K562 (cell line): ENCODE results near the gene TRANK1. TPM values are rescaled to one million over a fixed set of nuclear protein-coding genes. Genes with fewer than 3 reads are reported as not detected.
A peak's percentile ranks its signal among the peaks of the same experiment; 100 is the strongest.

Source experiments
- ATF1 ChIP-seq, 2 experiments: fragments of 450-650 bp in 1 of 2; IDR thresholded peaks; 2 replicates each; pipeline ENCODE4 v1.6.1; 2016; ENCODE audit warnings: missing compliant biosample characterization in 1 of 2, missing genetic modification characterization in 1 of 2
- BMI1 ChIP-seq: fragments of 150-350 bp; IDR thresholded peaks from 2 replicates; pipeline ENCODE4 v1.6.1; 2014; ENCODE audit warnings: low read length
- BRD9 ChIP-seq: fragments of 450-650 bp; IDR thresholded peaks from 2 replicates; pipeline ENCODE4 v1.6.1; 2018; ENCODE audit warnings: low read depth; ENCODE audit not compliant: partially characterized antibody
- CBX8 ChIP-seq: fragments of 200-600 bp; sonication (generic); IDR thresholded peaks from 2 replicates; pipeline ENCODE4 v1.6.1; 2012; ENCODE audit warnings: borderline replicate concordance, mixed run types, low read depth, mild to moderate bottlenecking, moderate library complexity, mixed read lengths, low read length, control low read depth, inconsistent platforms; ENCODE audit not compliant: poor library complexity, severe bottlenecking; ENCODE audit errors: extremely low read depth
- GMEB1 ChIP-seq: fragments of 250-450 bp; sonication (Bioruptor Pico); IDR thresholded peaks from 2 replicates; pipeline ENCODE4 v1.4.0; 2020; ENCODE audit warnings: mild to moderate bottlenecking
- IRF2 ChIP-seq: sonication (generic); formaldehyde crosslinking; IDR thresholded peaks from 2 replicates; pipeline ENCODE4 v1.8.1; 2022; ENCODE audit warnings: mild to moderate bottlenecking, missing genetic modification reagents
- NBN ChIP-seq: fragments of 450-650 bp; IDR thresholded peaks from 2 replicates; pipeline ENCODE4 v1.6.1; 2016; ENCODE audit warnings: low read depth, mild to moderate bottlenecking
- NFIX ChIP-seq: fragments of 250-450 bp; sonication (Bioruptor Pico); IDR thresholded peaks from 2 replicates; pipeline ENCODE4 v1.4.0; 2020; ENCODE audit warnings: low read depth, mild to moderate bottlenecking, moderate library complexity
- RBBP5 ChIP-seq: fragments of 200-600 bp; sonication (generic); IDR thresholded peaks from 2 replicates; pipeline ENCODE4 v1.6.1; 2012; ENCODE audit warnings: borderline replicate concordance, mild to moderate bottlenecking, low read length, control low read depth, inconsistent platforms; ENCODE audit not compliant: insufficient read depth, poor library complexity, severe bottlenecking
- SRF ChIP-seq, 2 experiments: fragments of 250-450, 450-650 bp in 1 of 2; sonication (Bioruptor Pico) in 1 of 2; sonication (generic) in 1 of 2; formaldehyde crosslinking; IDR thresholded peaks; 2 replicates each; pipeline versions ENCODE4 v1.5.0 to v1.5.1; 2020 to 2022; ENCODE audit warnings: mild to moderate bottlenecking in 1 of 2, missing genetic modification reagents in 1 of 2
- STAG1 ChIP-seq: sonication (generic); formaldehyde crosslinking; IDR thresholded peaks from 2 replicates; pipeline ENCODE4 v1.5.0; 2020; ENCODE audit warnings: missing genetic modification reagents, borderline replicate concordance
- TEAD2 ChIP-seq: fragments of 450-650 bp; IDR thresholded peaks from 2 replicates; pipeline ENCODE4 v1.6.1; 2016; ENCODE audit warnings: missing genetic modification characterization, control low read depth, missing compliant biosample characterization
- THRAP3 ChIP-seq: fragments of 450-650 bp; IDR thresholded peaks from 2 replicates; pipeline ENCODE4 v1.6.1; 2016; ENCODE audit warnings: mild to moderate bottlenecking, inconsistent platforms, borderline replicate concordance
- U2AF1 ChIP-seq: fragments of 200-400 bp; formaldehyde crosslinking; optimal IDR thresholded peaks from 2 replicates; pipeline ENCODE3; 2017; ENCODE audit warnings: mild to moderate bottlenecking, low read depth, low read length, moderate library complexity
- ZKSCAN8 ChIP-seq: fragments of 200-800 bp; sonication (Bioruptor generic); IDR thresholded peaks from 2 replicates; pipeline ENCODE4 v1.6.1; 2016; ENCODE audit warnings: missing genetic modification characterization, missing compliant biosample characterization
- ZNF274 ChIP-seq: IDR thresholded peaks from 2 replicates; pipeline ENCODE4 v1.6.1; 2011; ENCODE audit warnings: low read depth, mild to moderate bottlenecking, low read length, moderate library complexity, borderline replicate concordance
- ZNF324 ChIP-seq: fragments of 250-450 bp; sonication (Bioruptor Pico); IDR thresholded peaks from 2 replicates; pipeline ENCODE4 v1.4.0; 2020; ENCODE audit warnings: mild to moderate bottlenecking
- ZNF41 ChIP-seq: fragments of 250-450 bp; sonication (Bioruptor Pico); conservative IDR thresholded peaks from 2 replicates; pipeline ENCODE4 v1.4.0; 2020; ENCODE audit warnings: mild to moderate bottlenecking
- ZNF740 ChIP-seq, 3 experiments: fragments of 200-800 bp in 1 of 3; sonication (Bioruptor generic) in 1 of 3; sonication (generic) in 1 of 3; formaldehyde crosslinking in 1 of 3; IDR thresholded peaks; 2 replicates each; pipeline versions ENCODE4 v1.6.1 to v1.8.0; 2016 to 2022; ENCODE audit warnings: mild to moderate bottlenecking in 2 of 3, missing compliant biosample characterization in 2 of 3, missing genetic modification characterization in 2 of 3, missing genetic modification reagents in 1 of 3
- polyA plus RNA-seq, 8 experiments: library from polyadenylated mRNA; depleted of rRNA in 4 of 8; stranded (reverse) in 5 of 8; unstranded in 3 of 8; fragments of >200 nt; fragmentation: Nextera tagmentation in 2 of 8; fragmentation: Illumina TruSeq in 1 of 8; extraction: Ambion mirVana in 2 of 8; extraction: Trizol in 1 of 8; gene quantifications; 2 replicates each; pipeline versions ENCODE4 v1.2.1 to v1.2.3, GENCODE V29; 2011 to 2014; ENCODE audit warnings: inconsistent platforms in 1 of 8, missing spikeins in 1 of 8
- total RNA-seq, 7 experiments: library from RNA; depleted of rRNA in 6 of 7; stranded (reverse); fragments of >200 nt in 6 of 7; fragmentation: Illumina TruSeq in 2 of 7; extraction: Trizol in 2 of 7; gene quantifications; 2 replicates each; pipeline versions ENCODE4 v1.2.1 to v1.2.3, GENCODE V29; 2011 to 2021; ENCODE audit warnings: low replicate concordance in 1 of 7

The TRANK1 gene
- total and polyA plus RNA-seq, 9 of the 15 experiments (the other 6 are each of a cell fraction or from before 2014, with no cell fraction given): 0.41 to 5.3 (median 2.1) TPM

- no peak for TF ChIP-seq RBBP5
- TF ChIP-seq CBX8: no peak
- TF ChIP-seq U2AF1: no peak
- TF ChIP-seq BMI1: no peak
- TF ChIP-seq THRAP3: peak; percentile 86; the same call in 1 of the 2 replicates
- peak; percentile 98 for TF ChIP-seq BRD9
- no peak for TF ChIP-seq ZNF740 (CRISPR knock-in tag; IDR thresholded peaks at IDR 0.05)
- TF ChIP-seq ZNF740 (tag; IDR thresholded peaks at IDR 0.05): no peak
- TF ChIP-seq ZNF324 (CRISPR knock-in tag): no peak
- 0 out of 4 replicates have a peak, but pooled peaks of 1 of the 2 experiments have one; percentile 51 for TF ChIP-seq SRF (CRISPR knock-in tag; IDR thresholded peaks at IDR 0.05)
- TF ChIP-seq NBN: 0 out of 2 replicates have a peak, but pooled peaks have one; percentile 39
- no peak for TF ChIP-seq ATF1 (CRISPR knock-in tag; IDR thresholded peaks at IDR 0.05)
- peak; percentile 71 for TF ChIP-seq ATF1 (tag; IDR thresholded peaks at IDR 0.05)
- TF ChIP-seq STAG1: no peak
- TF ChIP-seq GMEB1 (CRISPR knock-in tag): no peak; the same call in 1 of the 2 replicates
- TF ChIP-seq ZNF41 (CRISPR knock-in tag): no peak
- TF ChIP-seq IRF2 (CRISPR knock-in tag): no peak
- no peak for TF ChIP-seq NFIX (CRISPR knock-in tag)
- TF ChIP-seq TEAD2: no peak
- TF ChIP-seq ZNF274: no peak
- no peak; the same call in none of the 2 replicates for TF ChIP-seq ZKSCAN8 (CRISPR knock-in tag)
Observed at GRCh38 chr3:36957862-36958686, 13.2 kb upstream of the TRANK1 start (continued).
